IPS-20b (cell line): Measurements from ENCODE around the gene GRM8.
A peak's percentile ranks its signal among the peaks of the same experiment; 100 is the strongest.

Experiments
- H3K27ac ChIP-seq: one replicate; pipeline ENCODE4 v1.5.1; 2013; ENCODE audit warnings: low read length
- H3K27me3 ChIP-seq: 2 replicates; pipeline ENCODE4 v1.6.1; 2013; ENCODE audit warnings: mild to moderate bottlenecking, low read length, inconsistent platforms; ENCODE audit not compliant: insufficient read depth
- H3K36me3 ChIP-seq: 2 replicates; pipeline ENCODE4 v1.6.1; 2013; ENCODE audit warnings: low read depth, mild to moderate bottlenecking, inconsistent platforms, low read length, moderate library complexity; ENCODE audit not compliant: insufficient read depth
- H3K4me1 ChIP-seq: 2 replicates; pipeline ENCODE4 v1.6.1; 2013; ENCODE audit warnings: mild to moderate bottlenecking, control low read depth, inconsistent platforms, low read length, moderate library complexity; ENCODE audit not compliant: insufficient read depth
- H3K4me3 ChIP-seq: 2 replicates; pipeline ENCODE4 v1.5.1; 2013; ENCODE audit warnings: mild to moderate bottlenecking, low read length, inconsistent platforms
- H3K9ac ChIP-seq: 2 replicates; pipeline ENCODE4 v1.6.1; 2013; ENCODE audit warnings: low read depth, mild to moderate bottlenecking, inconsistent platforms, low read length, moderate library complexity
- H3K9me3 ChIP-seq: 2 replicates; pipeline ENCODE4 v1.6.1; 2013; ENCODE audit warnings: mild to moderate bottlenecking, low read depth, low read length, inconsistent platforms; ENCODE audit not compliant: insufficient read depth

Gene GRM8

DNA sequence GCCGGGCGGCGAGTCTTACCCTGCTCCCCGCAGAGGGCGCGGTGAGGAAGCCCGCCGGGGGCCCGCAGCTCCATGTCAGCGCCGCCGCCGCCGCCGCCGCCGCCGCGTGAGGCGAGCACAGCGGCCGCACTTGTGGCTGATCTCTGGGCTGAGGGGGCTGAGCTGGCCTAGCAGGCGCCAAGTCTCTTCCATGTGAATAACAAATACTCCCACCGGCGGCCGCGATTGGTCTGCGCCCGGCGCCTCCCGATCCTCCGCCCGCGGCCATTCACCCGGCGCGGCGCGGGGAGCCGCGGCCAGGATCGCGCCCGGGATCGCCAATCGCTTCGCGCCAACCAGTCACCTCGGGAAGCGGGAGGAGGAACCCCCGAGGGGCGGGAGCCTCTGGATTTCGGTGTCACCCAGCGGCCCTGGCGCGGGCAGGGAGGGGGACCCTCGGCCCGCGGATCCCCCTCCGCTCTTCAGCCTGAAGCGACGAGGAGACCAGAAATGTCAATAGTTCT is at the start of gene GRM8:
TSS of gene GRM8 (minus strand) at position 164 of the 503 bp plus-strand sequence.
- Histone ChIP-seq H3K9ac (peak within 1 kb of the TSS; percentile 91), H3K27me3 (peaks cover 79% of the 10 kb centered on the region), H3K9me3 (no peaks in the 10 kb centered on the region), H3K27ac (no peak within 1 kb of the TSS), H3K4me3 (peak within 1 kb of the TSS; percentile 89), H3K36me3 (no peaks in the 10 kb centered on the region), H3K4me1 (peaks cover 3% of the 10 kb centered on the region; the same call in 1 of the 2 replicates)

DNA sequence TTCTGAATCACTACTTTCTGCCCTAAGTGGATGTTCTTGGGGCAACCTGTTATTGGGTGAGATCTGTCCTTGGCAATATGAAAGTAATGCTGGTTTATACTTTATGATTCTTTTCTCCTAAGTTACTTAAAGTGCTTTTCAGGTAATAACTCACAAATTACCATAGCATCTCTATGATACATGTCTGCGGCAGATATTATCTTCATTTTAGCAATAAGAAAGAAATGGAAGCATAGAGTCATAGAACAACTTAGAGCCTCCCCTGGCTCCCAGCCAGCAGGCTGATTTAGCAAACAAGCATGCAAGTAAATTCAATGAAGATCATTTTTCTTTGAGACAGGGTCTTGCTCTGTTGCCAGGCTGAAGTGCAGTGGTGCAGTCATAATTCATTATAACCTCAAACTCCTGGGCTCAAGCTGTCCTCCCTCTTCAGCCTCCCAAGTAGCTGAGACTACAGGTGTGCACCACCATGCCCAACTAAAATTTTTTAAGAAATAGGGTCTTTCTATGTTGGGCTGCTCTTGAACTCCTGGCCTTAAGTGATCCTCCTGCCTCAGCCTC is 38.1 kb upstream of the GRM8 start:
- Histone ChIP-seq H3K9ac (no peak overlapping the region), H3K36me3 (no peaks in the 10 kb centered on the region), H3K4me3 (no peak overlapping the region), H3K4me1 (no peaks in the 10 kb centered on the region), H3K27ac (no peak overlapping the region), H3K27me3 (no peaks in the 10 kb centered on the region), H3K9me3 (no peaks in the 10 kb centered on the region)

DNA sequence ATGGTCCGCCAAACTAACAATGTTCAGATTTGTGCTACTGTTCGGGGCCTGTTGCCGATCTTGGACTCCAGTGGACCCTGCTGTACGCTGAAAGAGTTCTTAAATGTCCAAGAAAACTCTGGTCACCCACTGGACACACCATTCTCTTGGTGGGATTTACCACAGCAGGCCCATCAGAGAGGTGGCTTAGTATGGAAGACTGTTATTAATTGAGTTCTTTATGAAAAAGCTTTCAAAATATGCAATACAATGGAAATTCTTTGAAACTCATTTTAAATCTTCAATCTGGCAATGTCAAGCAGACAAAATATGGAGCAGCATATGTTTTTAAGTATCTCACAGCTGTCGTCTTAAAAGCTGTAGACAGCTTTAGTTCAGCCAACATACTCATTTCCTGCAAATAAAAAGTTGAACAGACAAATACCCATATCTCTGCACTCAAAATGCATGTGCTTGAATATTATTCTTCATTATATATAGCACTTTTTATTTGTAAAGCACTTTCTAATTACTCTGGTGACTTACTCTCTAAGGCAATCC is 37.4 kb upstream of the GRM8 start:
- Histone ChIP-seq H3K9me3 (no peaks in the 10 kb centered on the region), H3K4me1 (no peaks in the 10 kb centered on the region), H3K9ac (no peak overlapping the region), H3K4me3 (no peak overlapping the region), H3K27ac (no peak overlapping the region), H3K27me3 (no peaks in the 10 kb centered on the region), H3K36me3 (no peaks in the 10 kb centered on the region)

DNA sequence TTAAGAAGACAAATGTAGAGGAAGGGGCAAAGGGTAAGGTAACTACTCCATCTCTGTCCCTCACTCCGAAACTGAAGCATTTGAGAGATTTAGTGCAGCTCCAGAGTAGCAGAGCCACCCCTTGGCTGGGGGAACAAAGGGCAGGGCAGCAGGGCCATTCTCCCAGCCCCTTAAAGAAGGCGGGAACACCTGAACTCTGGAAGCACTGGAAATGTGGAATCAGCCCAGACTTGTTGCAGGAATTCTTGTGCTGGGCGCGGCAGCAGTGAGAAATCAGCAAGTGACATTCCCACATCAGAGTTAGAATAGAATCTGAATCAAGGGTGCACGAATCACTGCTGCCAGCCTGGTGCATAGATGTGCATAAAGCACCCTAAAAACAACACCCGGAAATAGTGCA is 34.4 kb upstream of the GRM8 start:
- no peaks in the 10 kb centered on the region for H3K36me3 ChIP-seq
- no peaks in the 10 kb centered on the region for H3K4me1 ChIP-seq
- H3K27me3 ChIP-seq, result no peaks in the 10 kb centered on the region
- no peak overlapping the region for H3K9ac ChIP-seq
- no peak overlapping the region for H3K4me3 ChIP-seq
- no peak overlapping the region for H3K27ac ChIP-seq
- H3K9me3 ChIP-seq, result no peaks in the 10 kb centered on the region

DNA sequence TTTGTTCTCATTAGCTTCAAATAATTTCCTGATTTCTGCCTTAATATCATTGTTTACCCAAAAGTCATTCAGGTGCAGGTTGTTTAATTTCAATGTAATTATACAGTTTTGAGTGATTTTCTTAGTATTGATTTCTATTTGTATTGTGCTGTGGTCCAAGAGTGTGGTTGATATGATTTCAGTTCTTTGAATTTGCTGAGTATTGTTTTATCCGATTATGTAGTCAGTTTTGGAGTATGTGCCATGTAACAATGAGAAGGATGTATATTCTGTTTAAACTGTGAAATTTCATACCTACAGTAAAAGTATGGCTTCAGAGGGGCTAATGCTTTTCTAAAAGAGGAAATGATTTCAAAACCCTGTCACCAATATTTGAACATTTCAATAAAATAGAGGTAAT is 17.4 kb upstream of the GRM8 start:
- H3K4me1 ChIP-seq, result no peaks in the 10 kb centered on the region
- no peaks in the 10 kb centered on the region for H3K9me3 ChIP-seq
- H3K27ac ChIP-seq, result no peak overlapping the region
- no peaks in the 10 kb centered on the region for H3K27me3 ChIP-seq
- H3K4me3 ChIP-seq, result no peak overlapping the region
- no peaks in the 10 kb centered on the region for H3K36me3 ChIP-seq
- no peak overlapping the region for H3K9ac ChIP-seq

DNA sequence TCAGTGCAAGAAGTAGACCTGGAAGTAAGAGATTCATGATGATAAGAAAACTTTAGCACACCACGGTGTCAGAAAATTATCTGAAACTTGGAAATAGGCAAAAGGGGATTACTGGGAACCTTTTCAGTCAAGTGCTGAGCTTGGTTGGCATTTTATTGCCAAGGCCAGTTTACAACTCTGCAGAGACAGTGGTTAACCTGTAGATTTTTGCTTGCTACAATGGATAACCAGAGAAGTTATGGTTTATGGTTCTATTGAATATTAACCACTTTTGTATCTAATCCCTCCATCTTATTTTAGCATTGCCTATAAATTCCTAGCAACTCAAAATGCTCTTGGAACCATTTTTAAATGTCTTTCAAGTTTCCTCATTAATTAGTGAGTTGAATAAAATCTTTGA is 13.3 kb upstream of the GRM8 start:
- Histone ChIP-seq H3K27me3 (peaks cover 13% of the 10 kb centered on the region; the same call in 1 of the 2 replicates), H3K27ac (no peak overlapping the region), H3K9me3 (no peaks in the 10 kb centered on the region)

DNA sequence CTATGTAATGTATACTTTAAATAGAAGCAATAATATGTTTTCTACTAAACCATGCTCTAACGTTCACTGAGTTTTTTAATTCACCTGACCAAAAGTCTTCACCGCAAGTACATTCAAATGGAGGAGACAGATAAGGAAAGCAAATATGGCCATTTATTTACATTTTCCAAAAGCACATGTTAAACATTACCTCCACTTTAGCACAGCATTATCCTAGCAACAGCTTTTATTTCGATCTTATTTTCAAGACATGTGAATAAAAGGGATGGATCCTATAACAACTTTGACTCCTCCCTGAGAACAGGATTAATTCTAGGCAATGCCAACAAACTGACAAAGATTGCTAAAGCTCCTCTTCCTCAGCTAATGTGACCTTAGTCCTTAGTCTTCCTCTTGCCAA is 11.5 kb upstream of the GRM8 start:
- Histone ChIP-seq H3K27ac (no peak overlapping the region), H3K36me3 (no peaks in the 10 kb centered on the region), H3K27me3 (peaks cover 13% of the 10 kb centered on the region; the same call in 1 of the 2 replicates), H3K9me3 (no peaks in the 10 kb centered on the region), H3K9ac (no peak overlapping the region), H3K4me1 (no peaks in the 10 kb centered on the region), H3K4me3 (no peak overlapping the region)

More for the DNA sequence above, 13.3 kb upstream of the GRM8 start:
- Histone ChIP-seq H3K9ac (no peak overlapping the region), H3K4me1 (no peaks in the 10 kb centered on the region), H3K4me3 (no peak overlapping the region), H3K36me3 (no peaks in the 10 kb centered on the region)

DNA sequence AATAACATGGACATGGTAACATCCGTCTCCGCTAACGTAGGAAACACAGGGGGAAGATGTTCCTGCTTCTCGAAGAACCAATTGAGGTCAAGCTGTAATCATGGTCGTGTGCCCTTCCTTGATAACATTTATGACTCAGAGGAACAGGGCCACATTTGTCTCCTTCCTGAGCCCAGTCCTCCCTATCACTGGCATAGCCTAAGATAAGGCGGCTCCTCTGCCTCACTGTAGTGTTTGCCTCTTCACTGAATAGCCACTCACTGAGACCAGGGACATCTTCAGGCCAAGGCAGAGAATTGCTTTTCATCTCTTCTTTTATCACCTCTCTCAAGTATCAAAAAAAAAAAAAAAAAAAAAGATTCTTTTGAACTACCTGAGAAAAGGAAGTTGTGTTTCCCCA is 5.4 kb upstream of the GRM8 start:
- peaks cover 3% of the 10 kb centered on the region; the same call in 1 of the 2 replicates for H3K4me1 ChIP-seq
- H3K27ac ChIP-seq, result no peak overlapping the region
- peaks cover 41% of the 10 kb centered on the region for H3K27me3 ChIP-seq

DNA sequence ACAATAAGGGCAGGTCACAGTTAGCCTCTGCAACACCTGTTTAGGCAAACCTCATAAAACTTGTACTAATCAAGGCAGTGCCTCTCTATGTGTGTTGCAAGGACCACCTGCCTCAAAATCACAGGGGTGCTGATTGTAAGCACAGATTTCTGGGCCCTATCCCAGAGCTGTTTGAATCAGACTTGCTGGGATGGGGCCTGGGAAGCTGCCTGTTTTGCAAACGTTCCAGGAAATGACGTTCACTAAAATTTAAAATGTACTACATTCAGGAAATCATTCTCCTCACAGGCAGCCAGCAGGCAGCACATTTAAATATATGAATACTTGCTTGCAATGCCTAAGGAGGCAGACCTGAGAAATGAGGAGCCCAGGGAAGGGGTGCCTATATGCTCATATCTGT is 4.3 kb upstream of the GRM8 start:
- H3K36me3 ChIP-seq, result no peaks in the 10 kb centered on the region
- no peak overlapping the region for H3K4me3 ChIP-seq
- peaks cover 43% of the 10 kb centered on the region for H3K27me3 ChIP-seq
- H3K9me3 ChIP-seq, result no peaks in the 10 kb centered on the region
- H3K9ac ChIP-seq, result no peak overlapping the region
- H3K4me1 ChIP-seq, result peaks cover 3% of the 10 kb centered on the region; the same call in 1 of the 2 replicates
- no peak overlapping the region for H3K27ac ChIP-seq

More for the DNA sequence above, 5.4 kb upstream of the GRM8 start:
- Histone ChIP-seq H3K36me3 (no peaks in the 10 kb centered on the region), H3K9ac (no peak overlapping the region), H3K9me3 (no peaks in the 10 kb centered on the region), H3K4me3 (no peak overlapping the region)

DNA sequence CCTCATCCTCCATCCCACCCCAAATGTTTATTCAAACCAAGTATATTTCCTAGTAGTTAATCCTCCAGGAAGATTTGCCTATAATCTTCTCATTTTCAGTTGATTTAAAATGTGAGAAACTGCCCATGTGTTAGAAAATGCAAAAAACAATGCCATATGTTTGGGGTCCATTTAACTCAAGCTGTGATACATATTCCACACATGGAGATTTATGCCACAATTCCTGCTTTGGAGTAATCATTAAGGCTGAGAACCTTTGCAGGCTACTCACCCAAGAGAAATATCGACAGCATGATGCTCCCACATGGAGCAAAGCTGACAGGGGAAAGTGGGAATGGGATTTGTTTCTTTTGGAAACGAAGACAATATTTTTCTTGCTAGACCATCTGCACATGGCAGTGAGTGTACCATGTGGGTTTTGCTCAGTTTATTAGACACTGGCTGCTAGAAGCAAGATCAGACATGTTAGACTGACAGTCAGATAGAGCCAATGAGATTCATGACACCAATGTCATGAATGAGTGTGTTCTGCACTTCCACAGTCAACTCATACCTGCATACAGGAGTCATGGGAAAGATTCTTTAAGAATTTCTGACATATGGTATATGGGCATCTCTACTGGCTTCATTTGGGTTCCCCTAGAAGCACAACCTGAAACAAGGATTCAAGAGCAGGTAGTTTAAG is 3.4 kb upstream of the GRM8 start:
- Histone ChIP-seq H3K9ac (no peak overlapping the region), H3K27ac (no peak overlapping the region), H3K4me3 (no peak overlapping the region), H3K36me3 (no peaks in the 10 kb centered on the region), H3K4me1 (peaks cover 3% of the 10 kb centered on the region; the same call in 1 of the 2 replicates), H3K9me3 (no peaks in the 10 kb centered on the region), H3K27me3 (peaks cover 45% of the 10 kb centered on the region)

DNA sequence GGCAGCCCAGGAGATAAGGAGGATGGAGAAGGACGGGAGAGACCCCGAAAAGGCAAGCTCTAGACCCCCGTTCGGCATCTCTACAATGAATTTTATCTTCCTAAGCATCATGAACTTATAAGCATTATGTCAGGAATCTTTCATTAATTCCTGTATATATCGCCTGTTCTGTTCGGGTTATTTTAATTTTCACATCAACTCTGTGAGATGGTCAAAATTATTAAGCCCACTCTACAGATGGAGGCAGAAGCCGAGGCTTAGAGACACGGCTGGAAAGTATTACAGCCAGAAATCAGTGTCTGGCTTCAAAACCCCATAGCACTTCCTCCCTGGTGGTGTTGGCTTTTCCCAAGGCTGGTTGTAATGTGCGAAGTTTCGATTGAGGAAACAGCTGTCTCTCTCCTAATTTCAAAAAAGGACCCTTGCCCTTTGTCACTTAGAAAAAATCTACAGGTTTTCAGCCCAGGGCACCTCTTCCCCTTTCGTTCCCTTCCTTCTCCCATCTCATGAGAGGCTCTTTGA is 1.5 kb upstream of the GRM8 start:
- Histone ChIP-seq H3K27me3 (peaks cover 65% of the 10 kb centered on the region), H3K4me1 (peaks cover 3% of the 10 kb centered on the region; the same call in 1 of the 2 replicates), H3K9me3 (no peaks in the 10 kb centered on the region), H3K36me3 (no peaks in the 10 kb centered on the region), H3K9ac (no peak overlapping the region), H3K27ac (no peak overlapping the region), H3K4me3 (peak overlapping the region; percentile 89; the same call in 1 of the 2 replicates)
